ENCODE results near the gene BRI3.

GRCh38 chr7:98251601-98252424, 29.7 kb upstream of the BRI3 start, which contains the start of gene TECPR1:
- no peak for TF ChIP-seq CTCF (IDR thresholded peaks at IDR 0.05)
- no peak for TF ChIP-seq POLR2A (IDR thresholded peaks at IDR 0.05)

Measured in lower leg skin (tissue), 3 donors.